SK-MEL-5 (cell line): Measurements from ENCODE around the gene ENC1. TPM values are rescaled to one million over a fixed set of nuclear protein-coding genes. Genes with fewer than 3 reads are reported as not detected.

ENCODE experiments used
- DNase-seq: peaks from one replicate; pipeline ENCODE4 v3.0.0-alpha.2; 2016; ENCODE audit warnings: low read depth, low spot score
- in situ Hi-C: cut with HindIII; loops from 2 replicates; pipeline ENCODE4 v1.10.0; 2016; ENCODE audit warnings: low sequenced_read_pairs, high pct_unique_total_duplicates, low pct_unique_long_range_greater_than_20kb
- total RNA-seq: library from RNA; depleted of rRNA; stranded (reverse); fragments of >200 nt; shearing (Covaris generic); gene quantifications from 2 replicates; pipeline ENCODE4 v1.2.3, GENCODE V29; 2014

ENC1 gene
- total RNA-seq, 1 experiment from 2014 or later = 2.5 TPM

GRCh38 chr5:74638970-74639806 is 1.3 kb downstream of the ENC1 start:
- in situ Hi-C loops = no loop called here
- DNase-seq = no peak

- in situ Hi-C loops = no loop called here
- no peak for DNase-seq
These were observed 2.0 kb downstream of the ENC1 start for GRCh38 chr5:74638544-74638969.

- in situ Hi-C loops = no loop called here
These were observed 4.0 kb downstream of the ENC1 start for GRCh38 chr5:74636552-74636951.

GRCh38 chr5:74636149-74636548 is 4.4 kb downstream of the ENC1 start:
- DNase-seq = no peak
- in situ Hi-C loops = no loop called here

More at GRCh38 chr5:74636552-74636951, 4.0 kb downstream of the ENC1 start:
- DNase-seq = no peak

DNA sequence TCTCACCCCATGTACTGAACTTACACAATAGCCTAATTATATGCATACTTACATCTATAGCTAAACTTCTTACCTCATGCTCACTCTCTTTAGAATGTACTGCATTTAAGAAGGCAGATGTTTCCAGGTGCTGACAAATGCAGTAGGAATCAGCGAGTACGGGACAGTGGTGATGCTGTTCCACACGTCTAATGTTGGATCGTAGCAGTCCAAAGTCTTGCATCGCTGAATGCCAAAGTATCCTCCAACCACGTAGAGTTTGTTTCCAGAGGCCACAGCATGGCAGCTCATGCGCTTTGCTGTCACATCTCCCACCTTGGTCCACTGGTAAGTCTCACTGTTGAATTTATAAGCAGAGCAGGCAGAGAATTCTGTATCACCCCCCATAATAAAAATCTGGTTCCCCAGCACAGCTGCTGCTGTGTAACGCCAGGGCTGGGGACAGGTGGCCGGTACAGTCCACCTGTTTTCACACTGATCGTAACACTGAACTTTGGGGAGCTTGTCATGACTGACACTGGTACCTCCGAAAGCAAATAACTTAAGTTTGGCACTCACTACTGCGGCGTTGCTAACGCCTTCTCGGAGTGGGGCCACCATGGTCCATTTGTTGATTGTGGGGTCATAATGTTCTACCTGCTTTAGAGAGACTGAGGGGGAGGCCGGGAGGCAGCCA is 5.8 kb downstream of the ENC1 start:
- in situ Hi-C loops = no loop called here

DNA sequence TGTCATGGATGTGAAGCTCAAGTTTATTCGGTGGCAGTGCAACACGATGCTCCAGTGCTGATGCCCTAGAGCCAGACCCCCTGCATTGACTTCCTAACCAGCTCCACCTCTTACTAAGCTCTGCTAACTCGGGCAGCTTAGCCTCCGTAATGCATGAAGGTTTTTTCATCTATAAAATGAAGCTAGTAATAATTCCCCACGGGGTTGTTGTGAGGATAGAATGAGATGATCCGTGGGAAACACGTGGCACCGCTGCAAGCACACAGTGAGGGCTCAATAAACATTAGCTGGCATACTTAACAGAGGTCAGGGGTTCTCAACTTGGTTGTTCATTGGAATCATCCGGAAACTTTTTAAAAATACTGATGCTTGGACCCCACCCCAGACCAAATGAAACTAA is 6.8 kb downstream of the ENC1 start:
- no peak for DNase-seq
- in situ Hi-C loops = no loop called here

More for the DNA sequence above, 5.8 kb downstream of the ENC1 start:
- no peak for DNase-seq

GRCh38 chr5:74632947-74633356 is 7.6 kb downstream of the ENC1 start:
- no peak for DNase-seq
- in situ Hi-C loops = no loop called here

DNA sequence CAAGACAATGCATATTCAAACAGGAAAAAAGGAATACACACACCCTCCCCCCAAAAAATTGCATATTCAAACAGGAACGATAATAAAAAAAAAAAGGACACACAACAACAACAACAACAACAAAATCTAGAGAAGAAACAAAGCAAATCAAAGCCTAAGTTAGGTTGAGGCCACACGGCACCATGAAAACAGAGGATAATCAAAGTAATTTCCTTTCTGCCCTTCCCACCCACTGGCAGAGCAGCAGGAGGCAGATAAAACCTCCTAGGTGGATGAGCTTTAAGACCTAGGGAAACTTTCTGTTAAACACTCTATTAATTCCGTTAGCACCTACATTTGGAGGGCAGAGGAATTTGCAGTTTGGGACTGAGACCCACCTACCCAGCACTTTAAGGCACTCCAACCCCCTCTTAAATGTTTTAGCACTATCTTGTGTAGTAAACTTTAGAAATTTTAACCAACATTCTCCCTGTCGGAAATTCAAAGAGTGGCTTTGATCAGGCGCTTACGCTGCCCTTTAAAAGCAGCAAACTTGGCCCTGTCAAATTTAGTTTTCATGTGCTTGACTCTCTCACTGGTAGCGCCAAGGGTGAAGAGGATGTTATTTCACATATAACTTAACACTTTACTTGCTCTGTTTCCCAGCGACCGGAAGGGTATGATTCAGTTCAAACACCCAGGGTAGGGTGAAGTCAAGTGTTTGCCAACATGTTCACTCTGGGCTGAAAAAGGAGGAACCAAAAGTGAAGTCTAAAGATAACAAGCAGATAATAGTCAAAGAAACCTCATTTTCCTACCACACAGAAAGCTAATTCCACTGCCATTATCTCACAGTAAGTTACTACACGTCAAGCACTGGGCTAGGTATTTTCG is 9.2 kb downstream of the ENC1 start:
- in situ Hi-C loops = no loop called here
- no peak for DNase-seq

DNA sequence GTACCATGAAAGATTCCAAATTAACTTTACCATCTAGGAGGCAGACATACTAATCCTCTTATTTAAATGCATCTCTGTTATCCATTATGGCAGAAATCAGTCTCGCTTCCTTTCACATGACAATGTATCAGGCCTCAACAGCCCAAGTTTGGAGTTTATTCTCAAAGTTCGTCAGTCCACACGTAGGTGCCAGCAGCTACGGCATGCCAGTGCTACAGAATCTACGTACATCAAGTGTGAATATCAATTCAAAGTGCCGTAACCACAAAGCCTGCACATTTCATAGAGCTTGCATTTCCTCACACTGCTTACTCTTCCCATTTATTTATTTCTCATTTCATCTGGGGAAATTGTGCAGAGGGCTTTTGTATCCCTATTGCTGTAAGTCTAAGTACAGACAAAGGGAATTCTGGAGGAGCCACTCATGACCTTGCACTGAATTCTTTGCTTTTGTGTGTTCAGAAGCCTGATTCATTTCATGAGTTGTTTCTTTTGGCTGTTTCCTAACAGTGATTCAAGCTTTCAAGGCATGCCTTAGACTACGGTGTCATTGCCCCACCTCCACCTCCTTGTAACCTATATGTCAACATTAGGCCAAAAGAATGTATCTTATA is 10.0 kb downstream of the ENC1 start:
- DNase-seq = peak; percentile 32
- in situ Hi-C loops = no loop called here

DNA sequence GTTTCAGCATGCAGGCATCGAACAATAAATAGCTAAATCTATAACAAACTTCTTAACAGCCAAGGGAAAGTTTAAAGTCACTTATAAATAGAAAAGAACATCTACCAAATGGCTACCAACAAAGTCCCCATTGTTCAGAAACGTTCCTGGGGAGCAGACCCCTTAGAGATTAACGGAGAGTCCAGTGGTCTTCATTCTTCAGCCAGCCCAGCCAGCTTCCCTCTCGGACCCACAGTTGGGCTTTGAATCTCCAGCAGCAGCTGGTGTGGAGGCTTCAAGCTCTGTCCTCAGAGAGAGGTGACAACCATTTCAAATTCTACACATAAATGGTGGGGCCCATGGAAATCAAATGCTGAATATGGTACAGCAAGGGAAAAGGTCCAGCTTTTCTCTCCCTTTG is 11.2 kb downstream of the ENC1 start:
- in situ Hi-C loops = no loop called here
- DNase-seq = no peak

DNA sequence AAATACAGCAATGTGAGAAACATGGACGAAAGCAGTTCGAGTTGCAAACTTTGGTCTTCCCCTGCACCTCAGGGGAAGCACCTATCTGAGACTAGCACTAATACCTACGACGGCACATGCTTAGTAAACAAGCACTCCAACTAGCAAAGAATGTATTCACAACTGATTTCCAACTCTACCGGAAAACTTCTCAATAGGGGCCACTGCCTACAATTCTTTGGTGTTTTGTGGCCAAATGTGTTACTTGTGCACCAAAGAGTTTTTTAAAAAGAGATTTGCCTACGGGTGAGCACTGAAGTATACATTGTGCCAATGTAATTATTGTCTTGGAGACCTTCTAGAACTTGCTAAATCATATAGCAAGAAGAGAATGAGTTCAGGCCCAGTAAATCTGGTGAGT is 12.2 kb downstream of the ENC1 start:
- in situ Hi-C loops = no loop called here
- DNase-seq = no peak

DNA sequence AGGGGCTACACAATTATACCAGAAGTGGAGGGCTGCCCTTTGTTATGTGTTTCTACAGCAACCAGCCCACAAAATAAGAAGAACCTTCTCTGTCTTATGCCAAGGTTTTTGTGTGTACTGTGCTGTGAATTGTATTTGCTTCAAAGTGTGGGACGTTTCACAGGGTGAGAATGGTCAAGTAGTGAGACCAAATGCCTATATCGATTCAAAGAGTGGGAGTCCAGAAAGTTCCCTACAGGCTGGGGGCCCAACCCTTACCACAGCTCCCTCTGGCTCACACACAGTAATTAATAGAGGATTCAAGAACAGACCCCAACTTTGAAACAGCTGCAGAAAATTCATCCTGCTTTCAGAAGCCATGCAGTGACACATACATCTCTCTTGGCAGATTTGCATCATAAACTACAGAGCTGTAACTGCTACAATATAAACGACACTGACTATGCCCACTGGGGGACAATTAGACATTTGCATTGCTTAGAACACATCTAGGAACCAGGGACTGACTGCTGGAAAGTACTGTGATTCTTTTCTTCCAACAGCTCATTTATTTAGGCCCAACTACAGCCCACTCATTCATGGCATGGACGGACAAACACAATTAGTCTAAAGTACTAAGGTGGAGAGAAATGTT is 12.8 kb downstream of the ENC1 start:
- DNase-seq = no peak
- in situ Hi-C loops = no loop called here

- in situ Hi-C loops = no loop called here
- DNase-seq = no peak
These were observed 13.9 kb downstream of the ENC1 start for GRCh38 chr5:74626386-74627222.

DNA sequence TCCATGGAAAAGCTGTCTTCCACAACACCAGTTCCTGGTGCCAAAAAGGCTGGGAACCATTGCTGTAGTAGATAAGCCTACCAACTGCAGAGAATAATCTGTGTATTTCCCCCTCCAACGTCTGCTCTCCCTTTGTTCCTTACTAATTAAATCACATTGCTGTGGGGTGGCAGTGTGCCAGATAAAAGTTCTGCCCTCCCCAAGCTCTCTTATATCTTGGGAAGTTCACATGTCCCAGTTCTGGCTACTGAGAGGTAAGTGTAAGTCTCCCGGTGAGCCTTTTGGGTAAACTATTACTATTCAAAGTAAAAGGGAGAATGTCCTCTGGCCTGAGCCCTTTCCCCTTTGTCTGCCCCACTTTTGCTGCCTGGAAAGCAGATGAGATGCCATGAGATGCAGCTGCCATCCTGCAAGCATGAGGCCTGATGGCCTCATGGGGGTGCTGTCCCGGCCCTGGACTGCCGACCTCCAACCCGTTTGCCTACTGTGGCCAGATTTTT is 14.7 kb downstream of the ENC1 start:
- in situ Hi-C loops = no loop called here
- no peak for DNase-seq

- in situ Hi-C loops = no loop called here
- no peak for DNase-seq
These were observed 15.5 kb downstream of the ENC1 start for GRCh38 chr5:74624931-74625505.

DNA sequence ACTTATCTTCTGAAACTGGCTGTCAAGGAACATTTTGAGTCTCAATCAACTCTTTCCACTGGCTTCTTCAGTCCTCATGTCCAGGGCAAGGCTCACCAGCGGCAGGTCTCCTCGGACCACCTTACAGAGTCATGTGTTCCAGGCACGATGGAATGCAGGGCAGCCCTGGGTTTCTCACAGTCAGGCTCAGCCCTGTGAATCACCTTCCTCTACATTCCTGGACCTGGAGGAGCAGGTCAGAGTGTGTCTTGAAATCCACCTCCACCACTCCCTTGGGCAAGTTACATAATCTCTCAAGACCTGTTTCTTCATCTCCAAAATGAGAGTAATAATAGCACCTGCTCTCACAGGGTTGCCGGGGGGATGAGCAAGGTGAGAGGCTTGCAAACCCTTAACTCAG is 16.0 kb downstream of the ENC1 start:
- in situ Hi-C loops = no loop called here
- no peak for DNase-seq
